Prostate gland (tissue), 2 donors: Measurements from ENCODE around the gene U2SURP.

ENCODE experiments used
- CTCF ChIP-seq, 4 experiments: fragments of 200-600 bp in 2 of 4; fragments of 450-650 bp in 2 of 4; sonication (generic) in 2 of 4; IDR thresholded peaks; 1 replicate in 3 of 4; 2 replicates in 1 of 4; pipeline ENCODE4 v1.5.1; 2016 to 2019; ENCODE audit warnings: antibody characterized with exemption in 4 of 4, mild to moderate bottlenecking in 2 of 4, moderate library complexity in 2 of 4
- POLR2A ChIP-seq: fragments of 450-650 bp; IDR thresholded peaks from one replicate; pipeline ENCODE4 v1.6.1; 2016; ENCODE audit warnings: antibody characterized with exemption, mild to moderate bottlenecking
- POLR2AphosphoS5 ChIP-seq: sonication (generic); formaldehyde crosslinking; IDR thresholded peaks from one replicate; pipeline ENCODE4 v1.6.1; 2017; ENCODE audit warnings: antibody characterized with exemption

- TF ChIP-seq CTCF (IDR thresholded peaks at IDR 0.05) (no peak), POLR2AphosphoS5 (no peak), POLR2A (no peak)
Observed at GRCh38 chr3:143068059-143068458, 66.7 kb downstream of the U2SURP start.
